Fibroblast of the conjunctiva (primary cell): ENCODE measurements around the gene AOC3.

Source experiments
- DNase-seq: peaks from one replicate; pipeline ENCODE4 v3.0.0-alpha.2; 2010; ENCODE audit warnings: low read depth

The AOC3 gene

GRCh38 chr17:42850954-42851353, at the start of gene AOC3:
Gene AOC3 (plus strand): TSS chr17:42851199. CDS start chr17:42851344, 145 bp downstream.
- DNase-seq: no peak

GRCh38 chr17:42803074-42803883, 47.7 kb upstream of the AOC3 start:
- no peak for DNase-seq

DNA sequence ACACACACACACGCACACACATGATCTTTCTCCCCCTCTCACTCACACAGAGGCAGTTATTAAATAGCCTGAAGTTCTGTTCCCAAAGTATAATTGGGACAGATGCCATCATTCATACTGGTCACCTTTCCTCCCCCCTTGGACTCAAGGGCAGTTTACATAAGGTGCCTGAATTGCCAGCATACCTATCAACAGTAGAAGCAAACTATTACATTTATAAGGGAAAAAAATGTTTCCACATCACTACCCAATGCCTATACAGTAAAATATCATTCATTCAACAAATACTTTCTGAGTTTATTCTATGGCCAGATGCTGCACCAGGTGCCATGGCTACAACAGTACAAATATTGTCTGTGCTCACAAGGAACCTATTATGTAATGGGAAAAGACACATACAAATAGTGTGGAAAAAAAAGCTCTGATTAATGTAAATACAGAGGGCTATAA, 46.1 kb upstream of the AOC3 start:
- DNase-seq: no peak

- DNase-seq: no peak
Measured at GRCh38 chr17:42806249-42806648, 44.8 kb upstream of the AOC3 start.

- peak; percentile 61 for DNase-seq
Measured at GRCh38 chr17:42809250-42809649, 41.7 kb upstream of the AOC3 start.

DNA sequence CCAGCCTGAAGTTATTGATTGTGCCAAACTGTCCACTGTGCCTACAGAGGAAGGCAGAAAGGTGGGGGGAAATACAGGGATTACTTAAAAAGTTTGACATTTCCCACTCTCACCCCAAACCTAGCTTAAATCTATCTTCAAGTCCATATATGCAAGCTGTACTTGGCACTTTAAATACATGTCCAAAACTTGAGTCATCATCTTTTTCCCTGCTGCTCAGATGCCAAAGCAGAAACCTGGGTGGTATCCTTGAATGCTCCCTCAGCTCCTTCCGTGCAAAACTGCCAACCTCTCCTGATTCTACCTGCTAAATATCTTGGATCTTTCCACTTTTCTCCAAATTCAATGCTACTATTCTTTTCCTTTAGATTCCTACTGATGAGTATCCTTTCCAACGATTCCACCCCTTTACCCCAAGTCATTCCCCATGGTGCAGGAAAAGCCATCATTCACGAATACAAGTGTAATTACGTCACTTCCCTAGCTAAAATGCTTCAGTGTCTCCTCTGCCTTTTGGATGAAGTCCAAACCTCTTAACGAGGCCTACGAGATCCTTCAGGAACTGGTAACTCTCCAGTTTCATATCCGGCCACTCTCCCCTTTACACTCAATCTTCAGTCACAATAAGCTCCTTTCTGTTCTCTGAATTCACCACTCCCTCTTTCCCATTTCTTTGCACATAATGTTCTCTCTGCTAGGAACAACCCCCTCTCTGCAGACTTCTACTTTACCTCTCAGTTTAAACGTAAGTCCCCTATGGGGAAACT, 36.2 kb upstream of the AOC3 start:
- DNase-seq: peak; percentile 23

DNA sequence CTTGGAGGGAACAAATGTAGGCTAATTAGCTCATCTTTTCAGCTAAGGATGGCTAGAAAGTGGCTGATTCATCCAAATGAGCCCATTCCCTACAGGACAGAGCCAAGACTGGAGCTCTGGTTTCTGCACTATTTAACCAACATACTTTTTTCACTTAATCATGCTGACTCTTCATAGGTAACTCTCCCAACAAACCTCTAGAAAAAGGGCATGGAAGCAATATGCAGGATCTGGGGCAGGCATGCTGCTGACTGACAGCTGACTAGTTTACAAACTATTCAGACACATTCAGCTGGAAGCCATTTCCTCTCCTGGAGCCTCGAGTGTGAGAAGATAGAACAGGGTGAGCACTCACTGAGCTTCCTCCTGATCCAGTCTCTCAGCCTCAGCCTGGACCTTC, 33.1 kb upstream of the AOC3 start:
- DNase-seq: no peak

DNA sequence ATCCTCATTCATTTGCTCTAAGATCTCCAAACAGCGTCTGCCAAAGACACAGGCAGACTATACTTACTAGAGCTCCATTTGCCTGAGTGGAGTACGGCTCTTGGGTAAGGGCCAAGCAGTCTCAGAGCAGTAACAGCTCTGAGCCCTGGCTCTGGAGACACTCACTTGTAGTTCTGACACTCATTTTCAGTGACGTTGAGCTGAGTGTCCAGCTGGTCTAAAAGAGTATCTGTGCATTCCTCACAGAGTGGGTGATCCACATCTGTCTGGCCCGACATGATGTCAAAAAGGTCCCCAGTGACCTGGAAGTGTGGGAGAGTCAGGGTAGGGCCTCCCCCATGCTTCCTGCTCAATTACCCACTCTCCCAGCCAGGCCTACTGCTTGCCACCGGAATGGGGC, 32.6 kb upstream of the AOC3 start:
- DNase-seq: no peak

DNA sequence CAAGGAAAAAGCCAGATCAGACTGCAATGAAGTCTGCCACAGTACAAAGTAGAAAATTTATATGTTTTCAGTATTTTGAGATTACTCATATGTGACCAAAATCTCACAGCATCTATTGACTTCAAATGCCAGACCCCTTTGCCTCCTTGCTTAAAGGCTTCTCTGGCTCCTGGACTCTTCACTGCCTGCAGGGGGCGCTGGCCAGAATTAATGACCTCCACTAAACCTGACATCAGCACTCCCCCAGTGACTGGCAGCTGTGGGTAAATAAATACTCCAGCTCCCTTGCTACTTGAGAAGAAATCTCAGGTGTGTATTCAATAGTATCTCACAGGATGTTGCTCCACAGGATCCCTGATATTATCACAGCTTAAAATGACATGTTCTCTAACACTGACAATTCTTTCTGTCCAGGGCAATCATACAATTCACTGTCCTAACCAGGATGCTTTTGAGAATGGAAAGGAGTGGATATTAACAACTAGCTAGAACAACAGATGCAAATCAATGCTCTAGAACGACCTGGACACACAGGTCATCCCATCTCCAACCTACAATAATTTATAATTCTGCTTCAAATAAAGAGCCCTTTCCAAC, 31.0 kb upstream of the AOC3 start:
- no peak for DNase-seq

DNA sequence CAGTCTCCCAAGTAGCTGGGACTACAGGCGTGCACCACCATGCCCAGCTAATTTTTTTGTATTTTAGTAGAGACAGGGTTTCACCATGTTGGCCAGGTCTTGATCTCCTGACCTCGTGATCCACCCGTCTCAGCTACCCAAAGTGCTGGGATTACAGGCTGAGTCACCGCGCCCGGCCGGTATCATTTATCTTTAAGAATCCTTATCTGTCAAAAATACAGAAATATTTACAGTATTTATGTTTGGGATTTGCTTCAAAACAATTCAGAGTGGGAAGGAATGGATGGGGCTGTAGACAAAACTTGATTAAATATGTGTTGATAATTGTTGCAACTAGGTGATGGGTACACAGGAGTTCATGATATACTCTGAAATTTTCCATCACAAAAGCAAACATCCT, 29.8 kb upstream of the AOC3 start:
- no peak for DNase-seq

GRCh38 chr17:42827472-42827871, 23.5 kb upstream of the AOC3 start:
- DNase-seq: no peak

- no peak for DNase-seq
Measured at GRCh38 chr17:42830971-42831370, 20.0 kb upstream of the AOC3 start.

GRCh38 chr17:42832213-42832933, 18.6 kb upstream of the AOC3 start:
- no peak for DNase-seq

DNA sequence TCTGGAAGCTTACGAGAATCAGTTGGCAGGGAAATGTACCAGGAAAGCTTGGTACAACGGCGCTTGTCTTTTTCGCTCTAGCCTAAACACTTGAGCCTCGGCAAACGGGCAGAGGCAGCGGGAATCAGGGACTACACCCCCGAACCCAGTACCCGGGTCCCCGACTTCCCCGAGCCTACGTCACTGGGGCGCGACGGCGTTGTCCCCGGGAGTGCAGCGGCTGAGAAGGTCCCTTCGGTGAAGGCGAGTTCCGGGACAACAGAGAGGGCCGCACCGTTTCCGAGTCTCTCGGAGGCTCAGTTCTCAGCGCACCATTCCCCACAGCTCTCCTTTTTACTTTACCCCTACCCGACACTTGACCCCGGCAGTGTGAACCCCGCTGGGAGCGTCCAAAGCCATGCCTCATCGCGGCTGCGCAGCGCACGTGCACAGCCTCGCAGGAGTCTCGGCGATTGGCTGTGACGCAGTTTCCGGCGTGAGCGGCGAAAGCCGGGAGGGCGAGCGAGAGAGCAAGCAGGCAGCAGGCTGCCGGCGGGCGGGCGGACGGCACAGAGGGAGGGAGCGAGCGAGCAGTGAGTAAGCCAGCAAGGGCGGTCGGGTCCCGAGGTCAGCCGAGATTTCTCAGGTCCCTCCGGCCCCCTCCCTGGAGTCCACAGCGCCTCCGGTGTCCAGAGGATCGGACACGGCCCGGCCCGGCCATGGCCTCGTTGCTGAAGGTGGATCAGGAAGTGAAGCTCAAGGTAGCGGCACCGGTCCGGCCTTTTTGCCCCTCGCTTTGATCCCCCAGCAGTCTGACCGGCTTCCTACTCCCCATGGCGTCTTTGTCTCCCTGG, 17.8 kb upstream of the AOC3 start, which contains the start of gene PSME3:
PSME3 (plus strand) TSS at position 464 of the 833 bp plus-strand sequence; CDS start at position 699, 235 bp downstream.
- DNase-seq: peak; percentile 44

GRCh38 chr17:42833767-42834422, 17.1 kb upstream of the AOC3 start:
- DNase-seq: no peak

DNA sequence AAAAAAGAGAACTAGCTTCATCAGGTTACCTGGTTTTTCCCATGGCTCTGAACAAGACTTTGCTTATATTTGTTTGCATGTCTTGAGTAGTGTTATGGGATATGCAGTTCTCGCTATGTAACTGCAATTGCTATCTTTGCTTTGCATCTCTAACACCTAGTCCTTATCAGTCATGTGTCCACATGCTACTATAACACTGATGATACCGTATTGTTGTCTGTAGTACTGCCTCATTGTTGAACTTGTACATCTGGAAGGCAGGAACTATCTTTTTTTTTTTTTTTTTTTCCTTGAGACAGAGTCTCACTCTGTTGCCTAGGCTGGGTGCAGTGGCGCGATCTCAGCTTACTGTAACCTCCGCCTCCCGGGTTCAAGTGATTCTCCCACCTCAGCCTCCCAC, 15.3 kb upstream of the AOC3 start:
- no peak for DNase-seq

DNA sequence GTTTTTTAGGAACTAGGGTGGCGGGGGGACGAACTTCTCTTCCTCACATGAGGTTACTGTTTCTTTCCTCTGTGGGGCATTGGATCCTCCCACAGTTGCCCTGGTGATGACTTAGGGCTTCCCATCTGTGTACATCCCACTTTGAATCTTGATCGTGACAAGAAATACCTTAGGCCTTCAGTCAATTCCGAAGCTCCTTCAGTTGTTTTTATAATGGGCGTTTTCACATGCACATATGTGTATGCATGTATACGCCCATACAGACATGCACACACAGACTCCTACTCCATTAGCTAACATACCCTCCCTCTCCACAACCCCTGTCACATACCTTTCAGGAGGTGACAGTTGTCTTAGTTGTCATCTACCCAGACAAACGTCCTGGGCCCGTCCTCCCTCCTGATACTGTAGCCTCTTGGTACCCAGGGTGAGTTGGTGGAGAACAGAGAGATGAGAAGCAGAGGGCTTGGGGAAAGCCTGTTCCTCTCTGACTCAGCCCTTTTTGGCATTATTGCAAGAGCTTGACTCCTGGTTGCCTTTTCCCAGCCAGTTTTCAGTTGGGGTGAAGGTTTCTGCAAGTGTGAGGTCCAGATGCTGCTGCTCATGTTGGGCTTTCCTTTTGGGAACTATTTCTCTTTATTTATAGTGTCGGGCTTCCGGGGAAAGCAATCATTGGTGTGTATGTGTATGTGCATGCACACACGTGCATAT, 8.9 kb upstream of the AOC3 start:
- peak; percentile 9 for DNase-seq

DNA sequence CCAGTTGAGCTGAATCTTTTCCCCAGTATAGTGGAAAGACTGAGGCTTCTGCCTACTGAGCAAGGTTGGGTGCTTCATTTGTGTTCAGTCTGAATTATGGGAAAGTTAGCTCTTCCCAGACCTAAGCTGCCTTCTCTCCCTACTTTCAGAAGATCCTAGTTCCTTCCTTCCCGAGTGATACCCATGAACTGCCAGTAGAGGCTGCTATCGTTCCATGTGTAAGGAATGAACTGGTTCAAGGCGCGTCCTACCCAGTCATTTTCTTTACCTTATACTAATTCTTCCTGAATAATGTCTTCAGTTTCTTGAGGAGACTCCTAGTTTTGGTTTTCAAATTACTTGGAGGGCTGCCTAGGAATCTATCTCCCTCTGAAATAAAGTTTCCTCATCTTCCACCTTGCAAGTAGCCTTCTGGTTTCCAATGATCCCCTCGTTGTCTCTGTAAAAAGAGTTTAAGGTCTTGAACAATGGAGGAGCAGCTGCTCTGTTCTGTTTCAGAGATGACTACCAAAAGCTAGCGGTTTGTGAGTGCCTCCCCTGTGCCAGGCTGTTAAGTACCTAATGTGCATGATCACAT, 7.6 kb upstream of the AOC3 start:
- peak; percentile 69 for DNase-seq

DNA sequence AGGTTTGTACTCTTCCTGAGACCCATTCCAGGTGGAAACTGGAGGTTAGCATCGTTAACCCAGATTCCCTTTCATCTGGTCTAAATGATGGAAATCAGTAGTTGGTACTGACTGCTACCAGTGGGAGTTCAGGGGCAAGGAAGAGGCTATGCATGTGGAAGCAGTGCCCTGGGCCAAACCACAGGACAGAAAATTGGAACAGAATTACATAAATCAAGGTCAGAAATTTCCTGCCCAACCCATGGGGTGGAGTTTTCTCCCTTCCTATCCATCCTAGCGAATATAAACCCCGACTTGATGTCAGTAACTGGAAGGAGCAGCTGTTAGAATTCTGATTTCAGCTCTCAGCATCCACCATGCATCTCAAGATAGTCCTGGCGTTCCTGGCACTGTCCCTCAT, 6.7 kb upstream of the AOC3 start, which contains the start of gene AOC2:
AOC2 (plus strand) TSS at position 310 of the 400 bp plus-strand sequence; CDS start at position 357, 47 bp downstream.
- DNase-seq: no peak
